ENCODE data around the gene IZUMO4.

IZUMO4 gene

GRCh38 chr19:2136796-2137195 is 40.1 kb downstream of the IZUMO4 start:
- Histone ChIP-seq H3K4me3 (no peak overlapping the region), H3K27ac (no peak overlapping the region)
- no peak for DNase-seq (ENCODE audit: low spot score)
- TF ChIP-seq CTCF (IDR thresholded peaks at IDR 0.05) = no peak

GRCh38 chr19:2138061-2138728 is 41.5 kb downstream of the IZUMO4 start:
- DNase-seq (ENCODE audit: low spot score) = no peak
- no peak for TF ChIP-seq CTCF (IDR thresholded peaks at IDR 0.05)
- H3K27ac ChIP-seq = no peak overlapping the region

GRCh38 chr19:2139385-2140137 is 42.8 kb downstream of the IZUMO4 start:
- no peak for TF ChIP-seq CTCF (IDR thresholded peaks at IDR 0.05)
- H3K4me3 ChIP-seq = no peak overlapping the region
- DNase-seq (ENCODE audit: low spot score) = no peak
- H3K27ac ChIP-seq = no peak overlapping the region

More at GRCh38 chr19:2138061-2138728, 41.5 kb downstream of the IZUMO4 start:
- no peak overlapping the region for H3K4me3 ChIP-seq

- Histone ChIP-seq H3K4me3 (no peak overlapping the region), H3K27ac (no peak overlapping the region)
- no peak for TF ChIP-seq CTCF (IDR thresholded peaks at IDR 0.05)
- no peak for DNase-seq (ENCODE audit: low spot score)
These were observed 43.4 kb downstream of the IZUMO4 start for GRCh38 chr19:2140138-2140569.

- H3K27ac ChIP-seq = no peak overlapping the region
- no peak for DNase-seq (ENCODE audit: low spot score)
- no peak for TF ChIP-seq CTCF (IDR thresholded peaks at IDR 0.05)
These were observed 45.6 kb downstream of the IZUMO4 start for GRCh38 chr19:2142173-2142829.

GRCh38 chr19:2144190-2144589 is 47.5 kb downstream of the IZUMO4 start:
- H3K27ac ChIP-seq = no peak overlapping the region
- H3K4me3 ChIP-seq = no peak overlapping the region
- DNase-seq (ENCODE audit: low spot score) = no peak
- TF ChIP-seq CTCF (IDR thresholded peaks at IDR 0.05) = no peak

More at GRCh38 chr19:2142173-2142829, 45.6 kb downstream of the IZUMO4 start:
- H3K4me3 ChIP-seq = no peak overlapping the region
